ENCODE results near the gene PLAAT3. TPM values are rescaled to one million over a fixed set of nuclear protein-coding genes. Genes with fewer than 3 reads are reported as not detected.
"Not testable (repeated sequence)": the region's sequence is repeated elsewhere in the genome, so short reads cannot be mapped to it uniquely, and the experiment has no call there.

Gene PLAAT3
- total and polyA plus RNA-seq, 7 donors = 14.6 to 59.9 (median 34.9) TPM

GRCh38 chr11:63551889-63552266 lies 62.4 kb downstream of the PLAAT3 start:
- H3K36me3 ChIP-seq = peaks cover 0 to 6% (median 0%) of the 10 kb centered on the region in 4 donors
- H3K27me3 ChIP-seq = no peaks in the 10 kb centered on the region
- no peak overlapping the region for H3K27ac ChIP-seq
- TF ChIP-seq EP300 (IDR thresholded peaks at IDR 0.05) (no peak), POLR2A (IDR thresholded peaks at IDR 0.05) (no peak), POLR2AphosphoS5 (IDR thresholded peaks at IDR 0.05) (no peak), CTCF (IDR thresholded peaks at IDR 0.05) (no peak)
- no peak overlapping the region for H3K4me3 ChIP-seq
- DNase-seq = peak; percentile 46
- H3K4me1 ChIP-seq = no peaks in the 10 kb centered on the region
- intact Hi-C loops (cut with DNase I) = no loop called here
- H3K9me3 ChIP-seq = no peaks in the 10 kb centered on the region
- WGBS, 2 donors = 85 to 91% methylated on average over 6 of the region's 6 CpGs

GRCh38 chr11:63551091-63551888 lies 62.9 kb downstream of the PLAAT3 start:
- Histone ChIP-seq H3K4me3 (no peak overlapping the region), H3K4me1 (no peaks in the 10 kb centered on the region), H3K36me3 (peaks cover 0 to 12% (median under 1%) of the 10 kb centered on the region in 4 donors), H3K27me3 (no peaks in the 10 kb centered on the region), H3K27ac (no peak overlapping the region), H3K9me3 (no peaks in the 10 kb centered on the region)
- WGBS, 2 donors = 62 to 85% methylated on average over 27 of the region's 27 CpGs
- peak; percentile 29 for DNase-seq
- TF ChIP-seq POLR2AphosphoS5 (IDR thresholded peaks at IDR 0.05) (no peak), EP300 (IDR thresholded peaks at IDR 0.05) (no peak)
- intact Hi-C loops (cut with DNase I) = no loop called here

GRCh38 chr11:63550156-63550700 lies 64.0 kb downstream of the PLAAT3 start:
- H3K27ac ChIP-seq; H3K4me1 ChIP-seq; H3K9me3 ChIP-seq; H3K4me3 ChIP-seq; H3K27me3 ChIP-seq; intact Hi-C loops (cut with DNase I): not testable (repeated sequence)
- peak; percentile 43 for DNase-seq
- WGBS, 2 donors = 95 to 97% methylated on average over 31 of the region's 31 CpGs
- peaks cover 0 to 23% (median 3%) of the 10 kb centered on the region in 4 donors for H3K36me3 ChIP-seq

GRCh38 chr11:63549411-63549810 lies 64.8 kb downstream of the PLAAT3 start:
- Histone ChIP-seq H3K4me3 (no peak overlapping the region), H3K27ac (no peak overlapping the region), H3K4me1 (no peaks in the 10 kb centered on the region), H3K9me3 (no peaks in the 10 kb centered on the region), H3K27me3 (no peaks in the 10 kb centered on the region), H3K36me3 (peaks cover 0 to 31% (median 3%) of the 10 kb centered on the region in 4 donors)
- DNase-seq = peak; percentile 50
- 87 to 93% methylated on average over 4 of the region's 4 CpGs for WGBS, 2 donors
- TF ChIP-seq POLR2AphosphoS5 (IDR thresholded peaks at IDR 0.05) = no peak
- TF ChIP-seq CTCF (IDR thresholded peaks at IDR 0.05) = no peak
- TF ChIP-seq POLR2A (IDR thresholded peaks at IDR 0.05) = no peak
- no peak for TF ChIP-seq EP300 (IDR thresholded peaks at IDR 0.05)
- intact Hi-C loops (cut with DNase I) = no loop called here

GRCh38 chr11:63548178-63548577 lies 66.1 kb downstream of the PLAAT3 start:
- TF ChIP-seq POLR2AphosphoS5 (IDR thresholded peaks at IDR 0.05) (no peak), EP300 (IDR thresholded peaks at IDR 0.05) (no peak), CTCF (IDR thresholded peaks at IDR 0.05) (no peak), POLR2A (IDR thresholded peaks at IDR 0.05) (no peak)
- Histone ChIP-seq H3K36me3 (peaks cover 0 to 32% (median 3%) of the 10 kb centered on the region in 4 donors), H3K4me1 (no peaks in the 10 kb centered on the region), H3K27me3 (no peaks in the 10 kb centered on the region), H3K4me3 (no peak overlapping the region), H3K27ac (no peak overlapping the region), H3K9me3 (no peaks in the 10 kb centered on the region)
- DNase-seq = no peak
- intact Hi-C loops (cut with DNase I) = no loop called here
- WGBS, 2 donors = 85 to 86% methylated on average over 4 of the region's 4 CpGs

Data from sigmoid colon (tissue), 7 donors.